MV-4-11 (cell line): ENCODE data around the gene METAP1D.
A peak's percentile ranks its signal among the peaks of the same experiment; 100 is the strongest.

Source experiments
- DNase-seq: peaks from one replicate; lab custom pipeline; 2025; lab: John Stamatoyannopoulos, UW

Gene METAP1D

GRCh38 chr2:172080641-172081220 is 81.0 kb downstream of the METAP1D start:
- DNase-seq: no peak

GRCh38 chr2:172081221-172082022 is 81.7 kb downstream of the METAP1D start:
- DNase-seq: no peak

DNA sequence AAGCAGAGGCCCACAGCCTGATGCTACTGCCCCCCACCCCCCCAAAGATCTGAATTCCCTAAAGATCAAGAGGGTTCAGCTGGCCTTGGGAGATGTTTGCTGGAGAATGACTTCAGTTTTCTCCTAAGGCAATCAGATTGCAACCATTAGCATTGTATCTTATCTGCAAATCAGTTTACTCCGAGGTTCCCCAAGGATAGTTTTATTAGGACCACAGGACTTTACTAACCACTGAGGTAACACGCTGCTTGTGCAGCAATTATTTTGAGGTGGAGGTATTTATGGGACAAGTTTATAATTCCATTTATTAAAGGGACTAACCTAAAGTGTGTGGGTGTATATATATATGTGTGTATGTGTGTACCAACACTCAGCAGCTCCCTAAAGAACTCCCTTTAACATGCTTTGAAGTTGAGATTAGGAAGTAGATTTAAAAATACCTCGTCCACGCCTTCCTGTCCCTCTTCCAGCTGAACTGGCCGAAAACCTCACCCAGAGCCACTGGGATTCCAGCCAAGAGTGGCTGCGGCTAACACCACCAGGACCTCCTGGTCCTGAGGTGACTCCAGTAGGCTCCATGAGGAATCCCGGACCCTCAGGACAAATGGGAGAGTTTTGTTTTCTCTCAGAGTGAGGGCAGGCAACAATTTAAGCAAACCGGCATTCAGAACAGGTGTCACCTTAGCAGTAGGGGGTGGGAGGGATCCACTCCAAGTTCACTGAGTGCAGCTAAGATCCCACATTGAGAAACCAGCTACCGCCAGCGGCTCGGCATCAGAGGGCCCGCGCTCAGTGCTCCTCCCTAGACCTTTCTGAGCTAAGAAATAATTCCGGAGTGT is 82.6 kb downstream of the METAP1D start:
- no peak for DNase-seq

DNA sequence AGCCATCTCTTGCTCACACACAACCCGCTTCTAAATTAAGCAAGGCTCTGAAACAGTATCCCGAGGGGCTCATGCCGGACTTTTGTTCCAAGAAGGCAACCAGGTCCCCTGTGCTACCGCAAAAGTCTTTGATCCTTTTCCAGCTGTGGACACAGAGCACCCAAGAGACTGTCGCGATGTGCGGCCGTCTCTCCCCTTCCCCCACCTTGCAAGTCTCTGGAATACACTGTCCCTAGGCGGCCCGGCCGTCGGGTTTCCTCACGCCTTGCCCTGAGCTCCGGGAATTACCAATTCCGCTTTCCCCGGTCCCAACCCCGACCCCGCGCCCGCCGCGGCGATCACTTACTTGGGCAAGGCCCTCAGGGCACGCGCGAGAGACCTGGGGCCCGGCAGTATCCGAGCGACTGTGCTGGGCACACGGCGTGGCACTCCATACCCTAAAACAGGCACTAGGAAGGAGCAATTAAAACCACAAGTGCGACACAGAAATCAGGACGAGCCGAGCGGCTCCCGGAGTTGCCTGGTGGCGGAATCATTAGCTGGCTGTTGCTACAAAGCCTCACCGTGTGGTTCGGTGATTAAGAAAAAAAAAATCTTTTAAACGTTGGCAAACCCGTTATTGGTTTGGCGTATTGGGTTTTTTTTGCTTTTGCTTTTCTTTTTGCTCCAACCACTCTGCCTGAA is 83.3 kb downstream of the METAP1D start:
- no peak for DNase-seq

GRCh38 chr2:172083628-172084394 is 84.1 kb downstream of the METAP1D start:
- no peak for DNase-seq

GRCh38 chr2:172084395-172084644 is 84.6 kb downstream of the METAP1D start:
- peak; percentile 65 for DNase-seq

DNA sequence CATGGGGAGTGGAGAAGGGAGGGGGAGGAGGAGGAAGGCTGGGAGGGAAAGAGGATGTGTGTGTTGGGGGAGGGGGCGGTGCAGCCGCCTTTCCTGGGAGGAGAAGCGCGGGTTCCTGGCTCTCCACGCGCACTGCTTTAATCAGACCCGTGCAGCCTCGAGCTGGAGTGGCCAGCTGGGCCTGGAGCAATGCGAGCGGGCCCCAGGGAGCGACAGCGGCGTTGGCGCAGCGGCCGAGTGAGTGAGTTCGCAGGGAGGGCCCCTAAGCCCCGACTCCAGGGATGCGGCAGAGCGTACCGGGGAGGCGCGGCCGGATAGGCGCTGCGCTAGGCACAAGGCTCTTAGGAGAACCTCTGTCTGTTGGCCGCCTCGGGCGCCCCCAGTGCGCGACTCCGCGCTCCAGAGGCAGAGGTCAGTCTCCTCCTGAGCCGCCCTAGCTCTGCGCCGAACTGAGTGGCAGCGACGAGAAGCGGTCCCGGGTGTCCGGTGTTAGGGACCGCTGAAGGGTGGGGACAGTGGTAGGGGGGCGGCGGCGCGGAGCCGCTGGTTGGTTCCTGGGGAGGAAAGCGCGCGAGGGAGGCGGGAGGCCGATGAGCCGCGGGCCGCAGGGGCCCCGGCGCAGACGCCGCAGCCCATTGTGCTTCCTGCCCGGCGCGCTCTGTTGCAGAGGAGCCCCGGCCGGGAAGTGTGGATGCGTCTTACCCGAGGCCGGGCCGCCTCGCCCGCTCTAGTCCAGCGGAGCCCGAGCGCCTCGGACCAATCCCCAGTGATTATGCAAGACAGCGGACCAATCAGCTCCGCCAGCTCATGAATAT is 85.1 kb downstream of the METAP1D start:
- DNase-seq: peak; percentile 96

DNA sequence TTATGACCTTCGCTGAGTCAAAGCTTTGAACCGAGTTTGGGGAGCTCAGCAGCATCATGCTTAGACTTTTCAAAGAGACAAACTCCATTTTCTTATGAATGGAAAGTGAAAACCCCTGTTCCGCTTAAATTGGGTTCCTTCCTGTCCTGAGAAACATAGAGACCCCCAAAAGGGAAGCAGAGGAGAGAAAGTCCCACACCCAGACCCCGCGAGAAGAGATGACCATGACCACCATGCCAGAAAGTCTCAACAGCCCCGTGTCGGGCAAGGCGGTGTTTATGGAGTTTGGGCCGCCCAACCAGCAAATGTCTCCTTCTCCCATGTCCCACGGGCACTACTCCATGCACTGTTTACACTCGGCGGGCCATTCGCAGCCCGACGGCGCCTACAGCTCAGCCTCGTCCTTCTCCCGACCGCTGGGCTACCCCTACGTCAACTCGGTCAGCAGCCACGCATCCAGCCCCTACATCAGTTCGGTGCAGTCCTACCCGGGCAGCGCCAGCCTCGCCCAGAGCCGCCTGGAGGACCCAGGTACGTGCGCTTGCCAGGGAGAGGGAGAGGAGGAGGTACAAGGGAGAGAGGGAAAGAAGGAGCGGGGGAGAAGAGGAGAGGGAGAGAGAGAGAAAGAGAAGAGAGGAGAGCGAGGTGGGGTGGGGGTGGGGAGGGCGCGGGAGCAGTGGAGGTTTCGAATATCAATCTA is 85.9 kb downstream of the METAP1D start, which contains the start of gene DLX1:
TSS of gene DLX1 (plus strand) at position 48 of the 700 bp plus-strand sequence. CDS start at position 219, 171 bp downstream.
- no peak for DNase-seq

- no peak for DNase-seq
Measured at GRCh38 chr2:172086241-172087206, 86.8 kb downstream of the METAP1D start.

DNA sequence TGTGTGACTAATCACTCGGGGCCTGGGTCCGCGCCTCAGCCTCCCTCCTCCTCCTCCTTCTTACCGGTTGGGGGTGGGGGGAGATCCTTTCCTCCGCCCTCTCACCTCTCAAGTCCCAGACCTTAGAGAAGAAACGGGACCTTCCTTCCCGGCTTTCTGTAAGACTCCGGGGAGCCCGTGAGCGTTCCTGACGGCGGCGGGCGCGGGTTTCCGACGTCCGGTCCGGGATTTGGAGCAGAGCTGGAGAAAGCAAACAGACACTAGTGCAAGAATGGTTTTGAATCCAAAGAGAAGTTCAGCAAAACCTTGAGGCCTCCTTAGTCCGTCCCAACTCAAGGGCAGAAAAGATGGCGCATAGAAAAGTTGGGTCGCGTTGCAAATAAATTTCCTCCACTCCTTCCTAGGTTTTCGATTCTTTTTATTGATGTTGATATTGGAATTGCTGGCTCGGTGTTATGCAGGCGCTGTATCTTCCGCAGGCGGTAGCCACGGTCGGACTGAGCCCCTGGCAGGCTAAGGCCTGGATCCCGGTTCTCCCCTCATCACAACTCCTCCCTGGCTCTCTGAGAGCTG is 87.5 kb downstream of the METAP1D start:
- DNase-seq: no peak

- DNase-seq: no peak
Measured at GRCh38 chr2:172087780-172088244, 88.1 kb downstream of the METAP1D start.

DNA sequence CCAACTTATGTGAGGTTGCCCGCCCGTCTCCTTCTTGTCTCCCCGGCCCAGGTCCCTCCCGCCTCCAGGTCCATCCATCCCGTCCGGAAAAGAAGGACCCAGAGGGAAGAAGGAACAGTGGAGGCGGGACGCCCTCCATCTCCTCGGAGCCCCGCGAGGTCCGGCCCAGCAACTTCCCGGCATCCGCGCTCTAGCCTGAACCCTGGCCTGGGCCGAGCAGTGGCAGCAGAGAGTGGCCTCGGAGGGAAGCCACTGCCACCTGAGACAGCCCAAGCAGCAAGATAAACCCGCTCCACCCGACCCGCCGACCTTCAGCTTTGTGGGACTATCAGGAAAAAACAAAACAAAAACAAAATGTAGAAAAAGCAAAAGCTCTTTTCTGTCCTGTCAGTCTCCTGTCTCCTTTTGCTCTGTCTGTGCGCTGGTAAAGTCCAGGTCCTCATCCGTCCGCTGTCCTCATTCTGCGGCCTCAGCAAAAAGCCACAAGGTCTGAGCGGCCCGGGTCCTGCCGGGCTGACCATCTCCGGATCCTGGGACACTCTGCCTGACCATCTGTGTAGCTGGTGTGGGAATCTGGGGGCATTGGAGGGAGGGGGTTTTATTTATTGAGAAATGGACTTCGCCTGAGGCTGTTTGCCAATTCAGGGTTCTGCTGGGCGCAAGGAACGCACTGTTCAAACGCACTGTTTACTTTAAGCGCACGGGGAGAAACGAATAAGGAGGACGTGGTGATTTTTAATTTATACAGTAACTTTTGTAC is 88.7 kb downstream of the METAP1D start:
- DNase-seq: no peak

DNA sequence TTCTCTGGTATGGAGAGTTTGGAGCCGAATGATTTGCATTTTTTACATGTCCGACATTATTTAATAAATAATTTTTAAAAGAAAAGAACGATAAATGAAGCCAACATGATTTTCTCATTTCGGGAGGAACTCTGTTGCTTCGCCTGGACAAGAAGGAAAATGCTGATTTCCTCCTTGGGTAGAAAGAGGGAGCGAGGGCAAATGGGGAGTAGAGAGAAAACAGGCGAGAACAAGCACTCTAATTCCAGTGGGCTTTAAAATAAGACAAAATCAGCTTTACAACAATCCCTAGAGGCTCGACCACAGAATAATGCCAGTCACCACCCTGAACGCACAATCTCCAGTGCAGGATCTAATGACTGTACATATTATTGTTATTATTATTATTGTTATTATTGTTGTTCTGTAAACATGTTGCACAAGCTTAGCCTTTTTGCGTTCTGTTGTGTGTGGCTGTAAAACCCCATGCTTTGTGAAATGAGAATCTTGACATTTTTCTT is 89.3 kb downstream of the METAP1D start:
- no peak for DNase-seq

- no peak for DNase-seq
Measured at GRCh38 chr2:172089633-172090032, 89.9 kb downstream of the METAP1D start.

- DNase-seq: no peak
Measured at GRCh38 chr2:172090044-172090961, 90.5 kb downstream of the METAP1D start.

- no peak for DNase-seq
Measured at GRCh38 chr2:172091000-172091641, 91.4 kb downstream of the METAP1D start.
